Panc1 (cell line): ENCODE measurements around the gene ZYG11B. TPM values are rescaled to one million over a fixed set of nuclear protein-coding genes. Genes with fewer than 3 reads are reported as not detected.
"Not testable (repeated sequence)": the region's sequence is repeated elsewhere in the genome, so short reads cannot be mapped to it uniquely, and the experiment has no call there.

ENCODE experiments used
- ATAC-seq: fragments of 200-7000 bp; cut with Tn5 transposase; 2 replicates; pipeline ENCODE4 v1.9.1; 2020; ENCODE audit warnings: mild to moderate bottlenecking, moderate library complexity
- BruUV-seq: library from RNA; stranded (reverse); fragments of 400-500 nt; replicated peaks from 2 replicates; lab custom pipeline; 2021; lab: Mats Ljungman, UMichigan
- CTCF ChIA-PET: fragments of 300-600 bp; sonication (Branson Sonifier 250); formaldehyde crosslinking; loops from one replicate; lab custom pipeline; 2022; ENCODE audit warnings: antibody characterized with exemption; lab: Charles Lee
- POLR2A ChIA-PET: fragments of 300-600 bp; sonication (Branson Sonifier 250); formaldehyde crosslinking; loops from one replicate; lab custom pipeline; 2022; ENCODE audit warnings: antibody characterized with exemption; lab: Charles Lee
- DNase-seq: peaks from one replicate; pipeline ENCODE4 v3.0.0-alpha.2; 2010; ENCODE audit warnings: low read depth, low spot score
- H3K27ac ChIP-seq: 2 replicates; pipeline ENCODE4 v1.5.1; 2011; ENCODE audit warnings: mild to moderate bottlenecking, low read length, inconsistent platforms
- H3K27me3 ChIP-seq: fragments of 200-500 bp; sonication (Bioruptor generic); 2 replicates; pipeline ENCODE4 v1.6.0; 2014; ENCODE audit warnings: low read length, inconsistent platforms; ENCODE audit not compliant: control insufficient read depth, insufficient read depth
- H3K36me3 ChIP-seq: fragments of 200-500 bp; sonication (Bioruptor generic); 2 replicates; pipeline ENCODE4 v1.5.1; 2014; ENCODE audit warnings: inconsistent platforms, mild to moderate bottlenecking, low read length, moderate library complexity; ENCODE audit not compliant: control insufficient read depth, insufficient read depth
- H3K4me1 ChIP-seq: 2 replicates; pipeline ENCODE4 v1.5.1; 2011; ENCODE audit warnings: inconsistent platforms, mild to moderate bottlenecking, low read length, moderate library complexity; ENCODE audit not compliant: control insufficient read depth, insufficient read depth
- H3K4me3 ChIP-seq, 2 experiments: 2 replicates each; pipeline ENCODE4 v1.5.1; 2011 to 2012; ENCODE audit warnings: low read depth in 2 of 2, low read length in 2 of 2, mild to moderate bottlenecking in 2 of 2, inconsistent platforms in 1 of 2, moderate library complexity in 1 of 2
- H3K9me3 ChIP-seq: fragments of 200-500 bp; sonication (Bioruptor generic); 2 replicates; pipeline ENCODE4 v1.5.1; 2014; ENCODE audit warnings: low read depth, mild to moderate bottlenecking, inconsistent platforms, low read length, moderate library complexity; ENCODE audit not compliant: control insufficient read depth, insufficient read depth
- CTCF ChIP-seq: fragments of 450-650 bp; IDR thresholded peaks from 2 replicates; pipeline ENCODE4 v1.5.1; 2017; ENCODE audit warnings: mild to moderate bottlenecking
- POLR2AphosphoS5 ChIP-seq: IDR thresholded peaks from 2 replicates; pipeline ENCODE4 v1.6.1; 2012; ENCODE audit warnings: mild to moderate bottlenecking, low read depth, low read length, moderate library complexity
- REST ChIP-seq, 2 experiments: IDR thresholded peaks; 2 replicates each; pipeline ENCODE4 v1.6.1; 2011 to 2012; ENCODE audit warnings: low read depth in 2 of 2, control low read depth in 1 of 2, low read length in 1 of 2, mild to moderate bottlenecking in 1 of 2, moderate library complexity in 1 of 2; ENCODE audit not compliant: insufficient read depth in 1 of 2
- SIN3A ChIP-seq: IDR thresholded peaks from 2 replicates; pipeline ENCODE4 v1.6.1; 2012; ENCODE audit warnings: low read depth, mild to moderate bottlenecking, low read length, moderate library complexity, borderline replicate concordance; ENCODE audit not compliant: insufficient read depth
- TCF7L2 ChIP-seq: IDR thresholded peaks from 2 replicates; pipeline ENCODE4 v1.6.1; 2011; ENCODE audit warnings: mild to moderate bottlenecking, low read depth, low read length, inconsistent platforms
- in situ Hi-C: cut with HindIII; loops from 2 replicates; pipeline ENCODE4 v1.10.0; 2016; ENCODE audit warnings: low sequenced_read_pairs, low pct_unique_long_range_greater_than_20kb
- intact Hi-C: fragments of 100-400 bp; cut with micrococcal nuclease; formaldehyde crosslinking; loops from one replicate; pipeline ENCODE4 v1.10.0; 2022; ENCODE audit not compliant: unreplicated experiment
- total RNA-seq: library from RNA; stranded (reverse); gene quantifications from one replicate; pipeline ENCODE4 v1.2.1, GENCODE V29; 2021; ENCODE audit not compliant: unreplicated experiment

ZYG11B gene
- total RNA-seq, 1 experiment from 2014 or later: 30.7 TPM

GRCh38 chr1:52750139-52750538 lies 23.9 kb downstream of the ZYG11B start:
- BruUV-seq, H3K36me3 ChIP-seq, ATAC-seq, H3K27me3 ChIP-seq, H3K27ac ChIP-seq, in situ Hi-C loops, H3K4me3 ChIP-seq, H3K9me3 ChIP-seq, H3K4me1 ChIP-seq, DNase-seq, POLR2A ChIA-PET, intact Hi-C loops, CTCF ChIA-PET: not testable (repeated sequence)

- Histone ChIP-seq H3K4me1 (peaks cover 4% of the 10 kb centered on the region; the same call in 1 of the 2 replicates), H3K27me3 (no peaks in the 10 kb centered on the region), H3K4me3 (no peak overlapping the region), H3K27ac (no peak overlapping the region), H3K36me3 (no peaks in the 10 kb centered on the region), H3K9me3 (no peaks in the 10 kb centered on the region)
- in situ Hi-C loops (no loop called here), intact Hi-C loops (no loop called here)
- CTCF ChIA-PET: no interaction called here
- DNase-seq (no peak), ATAC-seq (no peak)
- BruUV-seq: no TSS peak
- POLR2A ChIA-PET: no interaction called here
- TF ChIP-seq TCF7L2 (no peak), REST (IDR thresholded peaks at IDR 0.05; ENCODE audit: insufficient read depth in 1 of 2, low read depth in 2 of 2, low read length in 1 of 2) (no peak), POLR2AphosphoS5 (no peak), CTCF (no peak), SIN3A (no peak)
Measured at GRCh38 chr1:52751589-52752483, 25.6 kb downstream of the ZYG11B start.

DNA sequence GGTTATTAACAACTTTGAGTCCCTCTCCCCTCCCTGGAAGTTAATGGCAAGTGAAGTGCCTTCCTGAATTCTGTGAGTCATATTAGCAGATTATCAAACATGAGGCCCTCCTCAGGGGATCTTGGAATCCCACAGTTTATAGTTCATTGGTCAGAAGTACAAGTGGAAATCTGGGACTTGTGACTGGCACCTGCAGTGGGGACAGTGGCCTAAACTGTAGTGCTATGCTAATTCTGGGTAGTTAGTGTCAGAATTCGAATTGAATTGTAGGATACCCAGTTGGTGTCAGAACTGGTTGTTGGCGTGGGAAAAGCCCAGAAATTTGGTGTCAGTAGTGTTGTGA lies 26.2 kb downstream of the ZYG11B start:
- BruUV-seq: no TSS peak
- ChIA-PET CTCF (no interaction called here), POLR2A (no interaction called here)

More for the DNA sequence above, 26.2 kb downstream of the ZYG11B start:
- Histone ChIP-seq H3K9me3 (no peaks in the 10 kb centered on the region), H3K27ac (no peak overlapping the region), H3K36me3 (no peaks in the 10 kb centered on the region), H3K4me1 (peaks cover 4% of the 10 kb centered on the region; the same call in 1 of the 2 replicates), H3K27me3 (no peaks in the 10 kb centered on the region), H3K4me3 (no peak overlapping the region)
- ATAC-seq: no peak
- DNase-seq: no peak
- in situ Hi-C loops: no loop called here
- intact Hi-C loops: no loop called here
- TF ChIP-seq SIN3A (no peak), POLR2AphosphoS5 (no peak), REST (IDR thresholded peaks at IDR 0.05; ENCODE audit: insufficient read depth in 1 of 2, low read depth in 2 of 2, low read length in 1 of 2) (no peak), CTCF (no peak), TCF7L2 (no peak)
